Epithelial cell of prostate (primary cell): ENCODE measurements around the gene FIZ1.

ENCODE experiments used
- DNase-seq: peaks from one replicate; pipeline ENCODE4 v3.0.0-alpha.2; 2011; ENCODE audit warnings: low read depth, low spot score
- H3K27ac ChIP-seq: fragments of 450-650 bp; 2 replicates; pipeline ENCODE4 v1.5.1; 2017; ENCODE audit warnings: mild to moderate bottlenecking

The FIZ1 gene

DNA sequence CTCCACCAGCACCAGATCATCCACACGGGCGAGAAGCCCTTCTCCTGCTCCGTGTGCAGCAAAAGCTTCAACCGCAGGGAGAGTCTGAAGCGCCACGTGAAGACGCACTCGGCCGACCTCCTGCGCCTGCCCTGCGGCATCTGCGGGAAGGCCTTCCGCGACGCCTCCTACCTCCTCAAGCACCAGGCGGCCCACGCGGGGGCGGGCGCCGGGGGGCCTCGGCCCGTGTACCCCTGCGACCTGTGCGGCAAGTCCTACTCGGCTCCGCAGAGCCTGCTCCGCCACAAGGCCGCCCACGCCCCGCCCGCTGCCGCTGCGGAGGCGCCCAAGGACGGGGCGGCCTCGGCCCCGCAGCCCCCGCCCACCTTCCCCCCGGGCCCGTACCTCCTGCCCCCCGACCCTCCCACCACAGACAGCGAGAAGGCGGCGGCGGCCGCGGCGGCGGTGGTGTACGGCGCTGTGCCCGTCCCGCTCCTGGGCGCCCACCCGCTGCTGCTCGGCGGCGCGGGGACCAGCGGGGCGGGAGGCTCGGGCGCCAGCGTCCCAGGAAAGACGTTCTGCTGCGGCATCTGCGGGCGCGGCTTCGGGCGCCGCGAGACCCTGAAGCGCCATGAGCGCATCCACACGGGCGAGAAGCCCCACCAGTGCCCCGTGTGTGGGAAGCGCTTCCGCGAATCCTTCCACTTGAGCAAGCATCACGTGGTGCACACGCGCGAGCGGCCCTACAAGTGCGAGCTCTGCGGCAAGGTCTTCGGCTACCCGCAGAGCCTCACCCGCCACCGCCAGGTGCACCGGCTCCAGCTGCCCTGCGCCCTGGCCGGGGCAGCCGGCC, 15.6 kb upstream of the FIZ1 start:
- H3K27ac ChIP-seq: no peak overlapping the region
- DNase-seq: no peak

DNA sequence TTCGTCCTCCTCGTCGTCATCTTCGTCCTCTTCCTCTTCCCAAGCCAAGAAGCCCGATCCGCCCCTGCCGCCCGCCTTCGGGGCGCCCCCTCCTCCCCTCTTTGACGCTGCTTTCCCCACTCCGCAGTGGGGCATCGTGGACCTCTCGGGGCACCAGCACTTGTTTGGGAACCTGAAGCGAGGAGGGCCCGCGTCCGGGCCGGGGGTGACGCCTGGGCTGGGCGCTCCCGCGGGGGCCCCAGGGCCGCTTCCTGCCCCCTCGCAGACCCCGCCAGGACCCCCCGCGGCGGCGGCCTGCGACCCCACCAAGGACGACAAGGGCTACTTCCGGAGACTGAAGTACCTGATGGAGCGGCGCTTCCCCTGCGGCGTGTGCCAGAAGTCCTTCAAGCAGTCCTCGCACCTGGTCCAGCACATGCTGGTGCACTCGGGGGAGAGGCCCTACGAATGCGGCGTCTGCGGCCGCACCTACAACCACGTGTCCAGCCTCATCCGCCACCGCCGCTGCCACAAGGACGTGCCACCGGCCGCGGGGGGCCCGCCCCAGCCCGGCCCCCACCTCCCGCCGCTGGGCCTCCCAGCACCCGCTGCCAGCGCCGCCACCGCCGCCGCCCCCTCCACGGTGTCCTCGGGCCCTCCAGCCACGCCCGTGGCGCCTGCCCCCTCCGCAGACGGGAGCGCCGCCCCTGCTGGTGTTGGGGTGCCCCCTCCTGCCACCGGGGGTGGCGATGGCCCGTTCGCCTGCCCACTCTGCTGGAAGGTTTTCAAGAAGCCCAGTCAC, 14.8 kb upstream of the FIZ1 start:
- H3K27ac ChIP-seq: no peak overlapping the region
- no peak for DNase-seq

DNA sequence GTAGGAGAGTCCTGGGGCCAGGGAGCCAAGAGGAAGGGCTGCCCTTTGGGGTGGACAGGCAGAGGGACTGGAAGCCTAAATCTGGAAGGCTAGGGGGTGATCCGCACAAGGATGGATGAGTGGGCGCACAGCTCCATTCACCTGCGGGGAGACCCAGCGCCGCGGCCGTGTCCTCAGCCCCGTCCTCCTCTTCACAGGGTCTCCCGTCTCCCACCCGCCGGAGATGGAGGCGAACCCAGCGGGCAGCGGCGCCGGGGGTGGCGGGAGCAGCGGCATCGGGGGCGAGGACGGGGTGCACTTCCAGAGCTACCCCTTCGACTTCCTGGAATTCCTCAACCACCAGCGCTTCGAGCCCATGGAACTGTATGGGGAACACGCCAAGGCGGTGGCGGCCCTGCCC, 14.1 kb upstream of the FIZ1 start:
- H3K27ac ChIP-seq: no peak overlapping the region
- no peak for DNase-seq

DNA sequence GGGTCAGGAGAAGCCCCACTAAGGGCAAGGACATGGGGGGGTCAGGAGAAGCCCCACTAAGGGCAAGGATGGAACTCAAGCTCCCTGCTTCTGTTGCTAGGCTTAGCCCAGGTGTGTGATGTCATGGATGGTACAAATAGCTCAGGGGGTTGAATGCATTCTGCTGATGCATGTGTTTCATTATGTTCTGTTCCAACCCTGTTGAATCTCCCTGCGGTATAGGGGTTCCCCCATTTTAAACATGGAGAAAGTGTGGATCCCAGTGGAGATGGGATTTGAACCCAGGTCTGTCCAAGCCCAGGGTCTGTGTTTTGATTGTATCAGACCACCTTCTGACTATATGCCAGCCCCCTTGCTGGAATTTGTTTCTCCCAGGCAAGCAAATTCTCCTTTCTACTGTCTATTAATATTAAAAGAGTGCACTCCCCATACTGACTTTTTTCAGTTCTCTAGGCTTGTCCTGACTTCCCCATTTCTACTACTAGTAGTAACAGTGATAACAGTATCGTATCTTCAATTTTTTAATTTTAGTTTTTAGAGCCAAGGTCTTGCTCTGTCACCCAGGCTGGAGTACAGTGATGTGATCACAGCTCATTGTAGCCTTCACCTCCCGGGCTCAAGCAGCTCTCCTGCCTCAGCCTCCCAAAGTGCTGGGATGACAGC, 12.8 kb upstream of the FIZ1 start:
- H3K27ac ChIP-seq: no peak overlapping the region
- DNase-seq: no peak

DNA sequence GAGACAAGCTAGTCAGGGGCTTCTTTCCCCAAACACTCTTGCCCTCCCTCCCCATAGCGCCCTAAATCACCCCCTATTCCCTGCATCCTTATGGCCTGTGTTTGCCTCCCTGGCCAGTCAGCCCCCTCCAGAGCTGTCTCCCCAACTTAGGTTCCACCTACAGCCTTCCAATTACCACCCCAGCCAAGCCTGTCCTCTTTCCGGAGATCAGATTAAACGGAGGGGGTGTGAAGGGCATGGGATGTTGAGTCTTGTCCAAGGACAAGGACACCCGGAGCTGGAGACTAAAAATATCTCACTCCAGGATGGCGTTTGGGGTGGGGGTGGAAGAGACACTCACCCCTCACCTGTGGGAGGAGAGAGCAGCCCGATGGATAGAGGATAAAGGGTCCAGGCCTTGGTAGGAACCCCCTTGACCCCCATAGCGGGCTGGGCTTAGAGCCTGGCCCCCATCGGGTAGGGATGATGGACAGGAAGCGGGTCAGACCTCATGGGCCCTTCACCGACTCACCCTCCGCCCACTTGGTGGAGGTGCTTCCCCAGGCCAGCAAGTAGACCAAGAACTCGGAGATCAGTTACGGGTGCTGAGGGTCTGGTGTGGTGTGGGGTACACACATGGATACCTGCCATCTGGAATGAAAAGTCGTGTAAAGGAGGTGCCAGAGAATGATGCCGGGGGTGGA, 12.1 kb upstream of the FIZ1 start:
- H3K27ac ChIP-seq: no peak overlapping the region
- DNase-seq: no peak

DNA sequence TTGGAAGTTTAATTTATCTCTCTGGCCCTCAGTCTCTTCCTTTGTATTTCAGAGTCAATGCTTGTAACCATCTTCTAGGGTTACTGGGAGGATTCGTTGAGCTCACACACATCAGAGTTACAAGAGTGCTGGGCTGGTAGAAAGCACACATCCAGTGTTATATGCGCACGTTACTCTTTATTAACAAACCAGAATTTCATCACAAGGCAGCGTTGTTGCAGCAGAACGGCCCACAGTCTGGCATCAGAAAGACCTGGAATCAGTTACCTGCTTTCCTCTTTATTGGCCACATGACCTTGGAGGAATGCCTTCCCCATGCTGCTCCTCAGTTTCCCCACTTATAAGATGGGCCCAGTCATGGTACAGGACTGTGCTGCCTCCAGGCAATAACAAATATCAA, 10.0 kb upstream of the FIZ1 start:
- H3K27ac ChIP-seq: no peak overlapping the region
- DNase-seq: no peak

DNA sequence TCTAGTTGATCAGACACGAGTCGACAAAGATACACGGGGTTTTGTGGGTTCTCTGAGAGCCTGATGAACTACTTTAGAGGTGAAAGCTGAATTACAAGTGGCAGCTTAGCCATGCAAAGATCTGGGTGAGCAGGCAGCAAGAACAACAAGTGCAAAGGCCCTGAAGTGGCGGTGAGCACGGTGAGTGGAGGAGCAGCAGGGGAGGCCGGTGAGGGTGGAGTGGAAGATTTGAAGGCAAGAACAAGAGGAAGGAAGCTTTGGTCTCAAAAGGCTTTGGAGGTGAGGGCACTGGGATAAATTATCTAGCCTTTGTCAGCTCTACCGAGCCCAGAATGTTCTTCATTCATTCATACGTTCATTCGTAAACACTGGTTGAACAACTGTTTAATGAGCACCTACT, 7.5 kb upstream of the FIZ1 start:
- H3K27ac ChIP-seq: peak overlapping the region; percentile 93
- no peak for DNase-seq

DNA sequence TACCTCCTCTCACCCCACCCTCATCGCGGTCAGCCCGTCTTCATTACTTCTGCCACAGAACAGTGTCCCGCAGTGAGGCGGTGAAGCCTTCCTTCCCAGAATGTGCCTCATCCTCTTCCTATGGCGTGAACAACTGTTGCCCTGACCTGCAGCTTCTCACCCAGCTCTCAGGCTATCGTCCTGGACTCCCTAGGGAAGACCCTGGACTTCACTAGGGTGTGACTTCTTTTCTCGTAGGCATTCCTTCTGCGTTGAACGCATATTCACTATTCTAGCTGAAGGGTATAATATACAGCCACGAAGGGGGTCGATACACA, 7.1 kb upstream of the FIZ1 start:
- H3K27ac ChIP-seq: peak overlapping the region; percentile 93
- DNase-seq: no peak

DNA sequence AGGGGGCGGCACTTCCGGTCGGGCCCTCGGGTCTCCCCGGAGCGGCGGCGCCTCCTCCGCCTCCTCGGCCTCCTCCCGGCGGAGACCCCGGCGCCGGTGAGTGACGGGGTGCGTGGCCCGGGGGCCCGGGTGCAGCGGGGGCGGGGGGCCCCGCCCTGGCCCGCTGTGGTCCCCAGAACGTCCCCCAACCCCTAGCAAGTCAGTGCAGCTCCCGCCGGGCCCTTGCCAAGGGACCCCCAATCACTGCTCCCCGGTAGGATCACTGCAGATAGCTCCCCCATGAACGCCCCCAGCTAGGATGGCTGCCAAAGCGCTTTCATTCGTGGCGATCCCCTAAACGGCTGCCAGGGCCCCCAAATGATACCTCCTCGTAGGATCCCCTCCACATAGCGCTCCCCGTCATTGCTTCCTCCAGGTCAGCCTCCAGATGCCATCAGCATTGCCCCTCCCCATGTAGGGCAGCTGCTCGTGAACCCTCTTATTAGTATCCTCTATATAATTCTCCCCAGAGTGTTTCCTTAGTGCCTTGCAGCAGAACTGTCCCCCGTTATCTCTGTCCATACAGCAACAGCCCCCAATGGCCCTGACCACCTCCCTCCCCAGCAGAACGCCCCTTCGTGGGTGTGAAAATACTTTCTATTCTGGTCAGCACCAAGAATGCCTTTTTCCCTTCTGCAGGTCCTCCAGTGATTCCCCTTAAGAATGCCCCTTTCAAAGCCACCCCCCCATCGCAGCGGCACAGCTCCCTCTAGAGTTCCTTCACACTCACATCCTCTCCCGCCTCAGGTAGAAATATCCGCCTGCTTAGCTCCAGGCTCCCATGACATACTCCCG, 6.5 kb upstream of the FIZ1 start, which contains the start of gene ZNF865:
TSS of gene ZNF865 (plus strand) at position 11 of the 834 bp plus-strand sequence. CDS start 7,972 bp downstream, outside the sequence.
- peak within 1 kb of the TSS; percentile 93 for H3K27ac ChIP-seq
- peak; percentile 43 for DNase-seq

DNA sequence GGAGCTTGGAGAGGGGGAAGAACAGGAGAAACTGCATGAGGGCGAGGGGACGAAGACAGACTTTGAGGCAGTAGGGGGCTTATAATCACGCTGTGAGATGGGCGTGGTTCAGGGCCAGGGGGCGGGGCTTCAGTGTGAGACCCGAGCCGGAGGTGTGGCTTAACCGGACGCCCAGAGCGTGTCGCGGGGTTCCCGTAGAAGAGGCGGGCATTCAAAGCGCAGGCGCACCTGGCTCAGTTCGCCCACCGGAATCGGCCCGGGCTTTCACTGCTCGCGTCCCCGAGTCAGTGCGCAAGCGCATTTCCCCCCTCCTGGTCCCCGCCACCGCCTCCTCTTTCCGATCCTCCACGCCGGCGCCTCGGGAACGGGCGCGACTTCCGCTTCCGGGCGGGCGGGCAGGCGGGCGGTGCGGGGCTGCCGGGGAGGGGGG, 5.9 kb upstream of the FIZ1 start:
- DNase-seq: peak; percentile 64
- H3K27ac ChIP-seq: peak overlapping the region; percentile 93

DNA sequence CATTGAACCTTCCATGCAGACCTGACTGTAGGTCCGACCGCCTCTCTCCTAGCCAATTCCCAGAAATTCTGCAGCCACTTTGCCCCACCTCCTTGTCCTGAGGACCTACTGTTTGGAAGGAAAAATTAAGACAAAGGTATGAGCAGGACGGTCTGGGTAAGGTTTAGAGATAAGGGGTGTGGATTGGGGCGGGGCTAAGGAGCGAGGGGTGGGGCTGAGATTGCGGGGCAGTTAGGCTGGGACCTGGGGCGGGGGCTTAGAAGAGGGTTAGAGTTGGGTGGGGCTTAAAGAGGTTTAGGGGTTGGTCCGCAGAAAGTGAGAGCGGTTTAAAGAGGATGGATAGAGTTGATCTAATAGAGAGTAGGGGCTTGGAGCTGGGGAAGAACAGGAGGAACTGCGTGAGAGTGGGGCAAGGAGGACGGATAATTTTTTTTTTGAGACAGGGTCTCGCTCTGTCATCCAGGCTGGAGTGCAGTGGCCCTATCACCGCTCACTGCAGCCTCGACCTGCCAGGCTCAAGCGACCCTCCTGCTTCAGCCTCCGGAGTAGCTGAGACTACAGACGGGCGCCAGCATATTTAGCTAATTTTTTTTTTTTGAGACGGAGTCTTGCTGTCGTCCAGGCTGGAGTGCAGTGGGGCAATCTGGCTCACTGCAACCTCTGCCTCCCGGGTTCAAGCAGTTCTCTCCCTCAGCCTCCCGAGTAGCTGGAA, 4.4 kb upstream of the FIZ1 start:
- peak overlapping the region; percentile 93 for H3K27ac ChIP-seq
- DNase-seq: no peak

DNA sequence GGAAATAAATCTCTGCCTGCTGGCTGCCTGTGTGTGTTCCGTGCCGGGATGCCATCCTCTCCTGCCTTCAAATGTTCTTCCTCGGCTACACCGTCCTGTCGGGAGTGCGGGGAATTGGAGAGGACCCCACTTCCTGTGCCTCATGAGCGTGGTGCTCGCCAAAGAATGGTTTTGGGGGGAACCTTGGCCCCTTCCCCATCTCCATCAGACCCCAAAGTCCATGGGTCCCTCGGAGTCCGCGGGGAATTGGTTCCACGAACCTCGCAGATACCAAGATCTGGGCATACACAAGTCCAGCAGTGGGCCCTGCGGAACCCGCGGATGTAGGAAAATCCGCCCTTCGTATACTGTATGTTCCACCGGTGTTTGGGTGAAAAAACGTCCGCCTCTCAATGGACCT, 3.8 kb upstream of the FIZ1 start:
- DNase-seq: no peak
- H3K27ac ChIP-seq: no peak overlapping the region

DNA sequence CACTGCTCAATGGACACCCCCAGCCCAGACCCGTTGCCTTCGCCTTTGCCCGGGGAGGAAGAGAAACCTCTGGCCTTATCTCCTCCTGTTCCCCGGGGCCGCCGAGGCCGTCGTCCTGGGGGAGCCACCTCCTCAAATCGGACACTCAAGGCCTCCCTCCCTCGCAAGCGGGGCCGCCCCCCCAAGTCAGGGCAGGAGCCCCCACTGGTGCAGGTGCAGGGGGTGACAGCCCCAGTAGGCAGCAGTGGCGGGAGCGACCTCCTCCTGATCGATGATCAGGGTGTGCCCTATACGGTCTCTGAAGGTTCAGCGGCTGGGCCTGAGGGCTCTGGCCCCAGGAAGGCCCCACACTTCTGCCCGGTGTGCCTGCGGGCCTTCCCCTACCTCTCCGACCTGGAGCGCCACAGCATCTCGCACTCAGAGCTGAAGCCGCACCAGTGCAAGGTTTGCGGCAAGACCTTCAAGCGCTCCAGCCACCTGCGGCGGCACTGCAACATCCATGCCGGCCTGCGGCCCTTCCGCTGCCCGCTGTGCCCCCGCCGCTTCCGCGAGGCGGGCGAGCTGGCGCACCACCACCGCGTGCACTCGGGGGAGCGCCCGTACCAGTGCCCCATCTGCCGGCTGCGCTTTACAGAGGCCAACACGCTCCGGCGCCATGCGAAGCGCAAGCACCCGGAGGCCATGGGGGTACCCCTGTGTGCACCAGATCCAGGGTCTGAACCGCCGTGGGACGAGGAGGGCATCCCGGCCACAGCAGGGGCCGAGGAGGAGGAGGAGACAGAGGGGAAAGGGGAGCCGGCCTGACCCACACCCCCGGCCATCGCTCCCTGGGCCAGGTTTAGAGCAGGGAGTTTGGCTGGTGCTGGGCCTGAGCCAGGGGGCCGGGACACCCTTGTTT, 3.0 kb upstream of the FIZ1 start:
- H3K27ac ChIP-seq: peak overlapping the region; percentile 92
- no peak for DNase-seq

DNA sequence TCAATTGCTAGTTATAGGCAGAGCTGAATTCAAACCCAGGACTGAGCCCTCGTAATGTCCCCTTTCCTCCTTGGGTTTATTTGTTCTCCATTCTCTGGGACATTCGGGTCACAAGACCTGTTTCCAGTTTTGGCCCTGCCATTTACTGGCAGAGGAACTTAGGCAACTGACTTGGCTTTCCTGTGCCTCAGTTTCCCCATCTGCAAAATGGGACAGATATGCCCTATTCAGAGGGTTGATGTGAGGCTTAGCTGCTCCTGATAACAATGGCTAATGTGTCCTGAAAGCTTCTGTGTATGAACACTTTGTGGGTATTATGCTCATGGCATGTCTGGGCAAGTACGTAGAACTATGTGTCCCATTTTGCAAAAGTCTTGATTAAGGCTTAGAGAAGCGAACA, 1.8 kb upstream of the FIZ1 start:
- peak; percentile 68 for DNase-seq
- peak overlapping the region; percentile 92 for H3K27ac ChIP-seq

DNA sequence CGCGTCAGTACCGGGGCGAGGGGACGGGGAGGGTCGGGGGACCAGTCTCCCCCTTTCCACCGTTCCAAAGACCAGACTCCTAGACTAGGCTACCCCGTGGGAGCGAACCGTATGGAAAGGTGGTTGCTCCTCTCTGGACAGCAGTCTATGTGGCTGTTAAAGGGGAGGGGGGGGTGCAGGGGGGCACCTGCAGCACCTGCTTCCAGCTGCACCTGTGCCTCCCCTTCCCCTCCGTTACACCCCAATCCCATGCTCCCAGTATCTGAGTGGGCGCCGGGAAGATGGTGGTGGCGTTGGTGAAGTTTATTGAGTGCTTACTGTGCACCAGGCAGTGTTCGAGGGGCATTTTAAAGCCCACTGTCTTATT, 1.3 kb upstream of the FIZ1 start:
- DNase-seq: no peak
- peak overlapping the region; percentile 92 for H3K27ac ChIP-seq

DNA sequence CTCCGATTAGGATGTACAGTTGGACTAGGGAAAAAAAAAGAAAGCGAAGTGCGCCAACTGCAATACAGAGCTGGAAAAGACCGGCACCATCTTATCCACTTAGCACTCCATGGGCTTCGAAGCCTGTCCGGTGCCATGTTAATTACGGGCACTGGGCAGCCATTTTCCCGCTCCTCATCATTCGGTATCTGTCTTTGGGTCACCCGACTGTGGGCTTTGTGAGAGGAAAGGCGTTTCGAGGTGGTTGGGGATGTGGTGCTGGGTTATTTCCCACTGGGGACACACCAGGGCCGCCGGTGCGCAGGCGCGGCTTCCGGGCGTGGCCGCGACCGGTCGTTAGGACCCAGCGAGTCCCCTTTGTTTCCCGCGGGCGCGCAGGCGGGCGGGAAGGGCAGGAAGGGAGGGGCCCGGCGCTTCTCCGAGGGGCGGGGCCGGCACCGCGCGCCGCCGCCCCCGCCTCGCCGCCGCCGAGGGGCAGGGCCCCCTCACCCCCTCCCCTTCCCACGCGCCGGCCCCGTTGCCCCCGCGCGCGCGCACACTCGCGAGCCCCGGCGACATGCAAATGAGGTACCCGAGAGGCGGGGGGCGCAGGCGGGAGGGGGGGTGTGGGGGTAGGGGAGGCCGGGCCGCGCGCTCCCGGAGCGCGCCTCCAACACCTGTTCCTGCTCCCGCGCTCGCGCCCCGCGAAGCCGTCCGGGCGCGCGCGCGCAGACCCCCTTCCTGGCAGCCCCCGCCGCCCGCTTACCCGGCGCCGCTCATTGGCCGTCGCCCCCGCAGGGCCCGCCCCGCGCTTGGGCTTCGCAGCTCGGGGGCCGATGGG, 735 bp upstream of the FIZ1 start, which contains the start of gene ZNF524:
TSS of gene ZNF524 (plus strand) at position 447 of the 820 bp plus-strand sequence. CDS start 1,825 bp downstream, outside the sequence.
- peak within 1 kb of the TSS; percentile 92 for H3K27ac ChIP-seq
- DNase-seq: peak; percentile 55
